Natural killer cell (primary cell): ENCODE measurements around the gene VEGFA. TPM values are rescaled to one million over a fixed set of nuclear protein-coding genes. Genes with fewer than 3 reads are reported as not detected.

Source experiments
- ATAC-seq, 3 donors: fragments of 150-1000 bp in 2 of 3; fragments of 200-7000 bp in 1 of 3; cut with Tn5 transposase; 1 replicate in 1 of 3; 2 replicates in 2 of 3; pipeline ENCODE4 v1.10.0; 2021; ENCODE audit warnings: mild to moderate bottlenecking in 2 of 3, moderate library complexity in 2 of 3
- DNase-seq, 2 donors: peaks; one replicate each; pipeline versions ENCODE4 v3.0.0 to v3.0.0-alpha.2; 2013 to 2021; ENCODE audit warnings: mixed read lengths in 1 of 2
- H3K27ac ChIP-seq: one replicate; pipeline ENCODE4 v1.5.1; 2013; ENCODE audit warnings: mild to moderate bottlenecking, low read length
- H3K27me3 ChIP-seq: one replicate; pipeline ENCODE4 v1.6.1; 2013; ENCODE audit warnings: low read length; ENCODE audit not compliant: control insufficient read depth, insufficient read depth
- H3K36me3 ChIP-seq: one replicate; pipeline ENCODE4 v1.6.1; 2013; ENCODE audit warnings: low read length; ENCODE audit not compliant: control insufficient read depth, insufficient read depth
- H3K4me1 ChIP-seq: one replicate; pipeline ENCODE4 v1.6.1; 2013; ENCODE audit warnings: low read length; ENCODE audit not compliant: control insufficient read depth, insufficient read depth
- H3K4me3 ChIP-seq: one replicate; pipeline ENCODE4 v1.5.1; 2013; ENCODE audit warnings: low read length
- H3K9me3 ChIP-seq: one replicate; pipeline ENCODE4 v1.6.1; 2013; ENCODE audit warnings: low read length; ENCODE audit not compliant: control insufficient read depth, insufficient read depth
- H3K27ac Mint-ChIP-seq, 2 donors: one replicate each; pipeline ENCODE4 v1.8.0; 2022; ENCODE audit warnings: mild to moderate bottlenecking in 2 of 2, mixed read lengths in 2 of 2, moderate library complexity in 1 of 2
- H3K27me3 Mint-ChIP-seq, 2 donors: one replicate each; pipeline ENCODE4 v1.8.0; 2022; ENCODE audit warnings: low read depth in 2 of 2, mixed read lengths in 2 of 2
- H3K36me3 Mint-ChIP-seq: one replicate; pipeline ENCODE4 v1.8.0; 2022; ENCODE audit warnings: mixed read lengths
- H3K4me1 Mint-ChIP-seq, 2 donors: one replicate each; pipeline ENCODE4 v1.8.0; 2022; ENCODE audit warnings: mixed read lengths in 2 of 2
- H3K4me3 Mint-ChIP-seq: one replicate; pipeline ENCODE4 v1.8.0; 2022; ENCODE audit warnings: mild to moderate bottlenecking, moderate library complexity, mixed read lengths
- H3K9me3 Mint-ChIP-seq, 2 donors: one replicate each; pipeline ENCODE4 v1.8.0; 2022; ENCODE audit warnings: mixed read lengths in 2 of 2
- WGBS: methylation state at CpG from one replicate; pipeline ENCODE4 v1.1.7; 2013; ENCODE audit warnings: missing lambda C conversion rate; ENCODE audit not compliant: insufficient coverage; 5-methylcytosine and 5-hydroxymethylcytosine counted together
- intact Hi-C: fragments of 100-400 bp; cut with micrococcal nuclease; formaldehyde crosslinking; loops from one replicate; pipeline ENCODE4 v1.14.2; 2022
- total RNA-seq, 4 donors: library from RNA; stranded (reverse); fragments of 120-200 nt in 1 of 4; gene quantifications; one replicate each; pipeline versions ENCODE4 v1.2.3 to v1.2.4, GENCODE V29; 2013 to 2022
- TF ChIP-seq, protein P1 (sequence below): fragments of 200-600 bp; IDR thresholded peaks from one replicate; pipeline ENCODE4 v1.8.0; 2022; ENCODE audit warnings: antibody characterized with exemption

VEGFA gene
- total RNA-seq, 3 donors from 2014 or later (not counting 1 experiment from before 2014, with no cell fraction given): 3.6 to 27.5 (median 3.7) TPM

DNA sequence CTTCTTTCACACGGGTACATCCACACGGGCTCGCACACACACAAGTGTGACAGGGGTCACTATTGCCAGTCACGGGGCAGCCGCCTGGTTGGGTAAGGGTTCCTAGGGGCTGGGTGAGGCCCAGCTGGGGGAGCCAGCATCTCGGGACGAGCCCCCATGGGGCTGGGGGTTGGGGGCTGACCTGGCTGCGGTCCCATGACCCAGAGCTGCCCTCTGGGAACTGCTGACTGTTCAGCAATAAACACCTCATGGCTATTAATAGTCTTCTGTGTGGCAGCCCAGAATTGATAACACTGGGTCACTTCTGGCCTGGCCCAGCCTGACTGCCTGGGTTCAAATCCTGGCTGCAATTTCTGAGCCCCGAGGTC lies 23.8 kb downstream of the VEGFA start:
- Histone ChIP-seq H3K9me3 (no peaks in the 10 kb centered on the region), H3K27me3 (no peaks in the 10 kb centered on the region), H3K27ac (no peak overlapping the region), H3K4me3 (no peak overlapping the region), H3K4me1 (peaks cover 3% of the 10 kb centered on the region), H3K36me3 (no peaks in the 10 kb centered on the region)
- TF ChIP-seq, protein P1, sequence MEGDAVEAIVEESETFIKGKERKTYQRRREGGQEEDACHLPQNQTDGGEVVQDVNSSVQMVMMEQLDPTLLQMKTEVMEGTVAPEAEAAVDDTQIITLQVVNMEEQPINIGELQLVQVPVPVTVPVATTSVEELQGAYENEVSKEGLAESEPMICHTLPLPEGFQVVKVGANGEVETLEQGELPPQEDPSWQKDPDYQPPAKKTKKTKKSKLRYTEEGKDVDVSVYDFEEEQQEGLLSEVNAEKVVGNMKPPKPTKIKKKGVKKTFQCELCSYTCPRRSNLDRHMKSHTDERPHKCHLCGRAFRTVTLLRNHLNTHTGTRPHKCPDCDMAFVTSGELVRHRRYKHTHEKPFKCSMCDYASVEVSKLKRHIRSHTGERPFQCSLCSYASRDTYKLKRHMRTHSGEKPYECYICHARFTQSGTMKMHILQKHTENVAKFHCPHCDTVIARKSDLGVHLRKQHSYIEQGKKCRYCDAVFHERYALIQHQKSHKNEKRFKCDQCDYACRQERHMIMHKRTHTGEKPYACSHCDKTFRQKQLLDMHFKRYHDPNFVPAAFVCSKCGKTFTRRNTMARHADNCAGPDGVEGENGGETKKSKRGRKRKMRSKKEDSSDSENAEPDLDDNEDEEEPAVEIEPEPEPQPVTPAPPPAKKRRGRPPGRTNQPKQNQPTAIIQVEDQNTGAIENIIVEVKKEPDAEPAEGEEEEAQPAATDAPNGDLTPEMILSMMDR: no peak
- Mint-ChIP-seq H3K27ac (no peak overlapping the region), H3K27me3 (no peaks in the 10 kb centered on the region), H3K4me3 (no peak overlapping the region), H3K36me3 (no peaks in the 10 kb centered on the region), H3K9me3 (no peaks in the 10 kb centered on the region), H3K4me1 (peaks cover 0 to 14% of the 10 kb centered on the region in 2 donors)
- intact Hi-C loops: no loop called here
- 88% methylated on average over 9 of the region's 9 CpGs for WGBS
- ATAC-seq (no peak), DNase-seq (no peak)

DNA sequence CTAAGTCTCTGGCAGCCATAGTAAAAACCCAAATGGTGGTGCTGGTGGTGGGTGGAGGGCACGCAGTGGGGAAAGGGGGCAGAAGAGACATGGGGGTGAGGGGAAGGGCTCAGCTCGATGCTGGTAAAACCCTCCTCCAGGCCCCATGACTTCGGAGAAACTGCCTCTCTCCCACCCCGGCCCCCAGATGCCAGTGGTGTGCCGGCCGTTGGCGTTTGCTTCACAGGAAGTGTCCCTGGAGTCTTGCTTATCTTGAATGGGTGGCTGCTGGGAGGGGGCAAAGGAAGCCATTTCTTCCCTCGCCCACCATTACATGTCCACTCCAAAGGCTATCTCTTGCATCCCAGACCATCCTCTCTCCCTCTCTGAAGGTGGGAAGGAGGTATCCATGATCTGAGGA lies 25.4 kb downstream of the VEGFA start:
- 91% methylated on average over 5 of the region's 8 CpGs for WGBS
- TF ChIP-seq, protein P1: no peak
- H3K36me3 ChIP-seq: no peaks in the 10 kb centered on the region
- no peaks in the 10 kb centered on the region for H3K36me3 Mint-ChIP-seq
- peaks cover 0 to 20% of the 10 kb centered on the region in 2 donors for H3K4me1 Mint-ChIP-seq
- no peak overlapping the region for H3K4me3 Mint-ChIP-seq
- no peak for DNase-seq
- H3K9me3 Mint-ChIP-seq: no peaks in the 10 kb centered on the region
- H3K27ac Mint-ChIP-seq: no peak overlapping the region
- no peak overlapping the region for H3K27ac ChIP-seq
- H3K4me3 ChIP-seq: no peak overlapping the region
- H3K27me3 Mint-ChIP-seq: no peaks in the 10 kb centered on the region
- no peaks in the 10 kb centered on the region for H3K27me3 ChIP-seq
- H3K9me3 ChIP-seq: no peaks in the 10 kb centered on the region
- intact Hi-C loops: no loop called here
- peaks cover 18% of the 10 kb centered on the region for H3K4me1 ChIP-seq
- no peak for ATAC-seq

DNA sequence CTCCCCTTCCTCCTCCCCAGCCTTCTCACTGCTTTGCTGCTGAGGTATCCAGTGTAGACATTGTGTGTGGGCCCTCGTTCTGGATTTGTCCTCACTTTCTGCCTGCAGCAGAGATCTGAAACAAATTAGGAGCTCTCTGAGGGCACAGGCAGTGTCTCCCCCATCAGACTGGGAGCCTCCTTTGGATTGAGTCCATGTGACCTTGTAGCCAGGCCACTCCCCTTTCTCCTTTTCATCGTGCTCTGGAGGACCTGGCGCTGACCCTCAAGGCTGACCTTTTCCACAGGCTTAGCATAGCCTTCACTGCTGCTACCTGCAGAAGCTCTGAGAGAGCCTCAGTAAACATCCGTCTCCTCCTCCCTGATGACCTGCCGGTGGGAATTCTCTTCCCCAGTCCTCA lies 26.2 kb downstream of the VEGFA start:
- no peak for DNase-seq
- H3K4me1 Mint-ChIP-seq: peaks cover 0 to 20% of the 10 kb centered on the region in 2 donors
- H3K27me3 Mint-ChIP-seq: no peaks in the 10 kb centered on the region
- H3K4me1 ChIP-seq: peaks cover 18% of the 10 kb centered on the region
- no peak for ATAC-seq
- peak overlapping the region in 1 of 2 donors; percentile 50 for H3K27ac Mint-ChIP-seq
- no peaks in the 10 kb centered on the region for H3K9me3 ChIP-seq
- H3K36me3 Mint-ChIP-seq: no peaks in the 10 kb centered on the region
- no peaks in the 10 kb centered on the region for H3K9me3 Mint-ChIP-seq
- H3K27ac ChIP-seq: no peak overlapping the region
- TF ChIP-seq, protein P1: no peak
- WGBS: 87% methylated on average over 5 of the region's 5 CpGs
- intact Hi-C loops: no loop called here
- no peak overlapping the region for H3K4me3 Mint-ChIP-seq
- no peak overlapping the region for H3K4me3 ChIP-seq
- H3K27me3 ChIP-seq: no peaks in the 10 kb centered on the region
- H3K36me3 ChIP-seq: no peaks in the 10 kb centered on the region
